NCI-H2081 treated with DMSO at 0.1 percent for 48 hours (cell line): ENCODE measurements around the gene LDLRAD3.

Experiments used
- DNase-seq: peaks from one replicate; lab custom pipeline; 2025; lab: John Stamatoyannopoulos, UW

The LDLRAD3 gene

DNA sequence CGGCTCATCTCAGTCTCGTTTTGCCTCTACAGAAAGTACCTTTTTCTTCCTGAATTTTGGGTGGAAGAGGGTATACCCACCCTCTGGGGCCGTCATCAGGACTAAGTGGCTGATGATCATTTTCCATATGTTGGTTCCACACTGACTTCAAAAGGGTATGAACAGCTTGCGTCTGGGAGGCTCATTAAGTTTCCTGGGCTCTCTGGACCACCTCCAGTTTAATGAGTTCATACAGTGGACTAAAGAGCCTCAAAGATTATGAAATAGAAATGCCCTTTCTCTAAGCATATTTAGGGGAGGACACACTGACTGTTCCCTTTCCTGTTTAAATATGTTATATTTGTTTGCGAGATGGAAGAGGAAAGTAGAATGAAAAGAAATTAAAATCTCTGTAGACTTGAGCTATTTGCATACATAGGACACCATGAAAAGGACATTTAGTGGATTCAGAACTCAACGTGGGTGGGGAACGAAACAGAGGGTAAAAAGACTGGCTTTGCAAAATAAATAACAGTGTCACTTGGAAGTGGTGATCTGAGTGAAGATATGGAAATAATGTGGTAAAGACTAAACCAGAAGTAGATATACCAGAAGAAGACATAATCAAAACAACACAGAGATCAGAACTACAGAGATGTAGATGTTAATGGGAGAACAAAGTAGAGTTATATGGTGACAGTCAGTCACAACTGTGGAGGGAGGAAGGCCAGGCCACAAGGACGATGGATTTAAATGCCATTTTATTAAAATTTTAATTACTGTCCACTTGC, 18.7 kb downstream of the LDLRAD3 start:
- DNase-seq, result no peak

DNA sequence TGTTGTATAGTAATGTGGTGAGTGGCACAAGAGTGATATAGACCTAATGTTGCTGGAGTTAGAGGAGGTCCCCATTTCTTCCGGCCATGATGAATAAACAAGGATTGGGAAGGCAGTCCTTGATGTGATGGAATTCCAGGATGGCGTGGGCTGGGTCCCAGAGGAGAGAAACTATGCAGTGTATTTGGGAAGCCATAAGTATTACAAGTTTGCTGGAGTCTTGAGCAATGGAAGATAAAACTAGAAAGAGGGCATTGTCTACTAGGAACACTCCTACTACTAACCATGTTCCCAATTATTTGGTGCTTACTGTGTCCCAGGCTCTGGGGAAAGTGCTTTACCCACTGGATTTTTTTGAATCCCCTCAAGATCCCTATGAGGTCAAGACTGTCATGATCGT, 20.0 kb downstream of the LDLRAD3 start:
- DNase-seq, result no peak

- DNase-seq, result no peak
These were observed 21.0 kb downstream of the LDLRAD3 start for GRCh38 chr11:35964841-35965240.

GRCh38 chr11:35967042-35967441, 23.2 kb downstream of the LDLRAD3 start:
- DNase-seq, result no peak

DNA sequence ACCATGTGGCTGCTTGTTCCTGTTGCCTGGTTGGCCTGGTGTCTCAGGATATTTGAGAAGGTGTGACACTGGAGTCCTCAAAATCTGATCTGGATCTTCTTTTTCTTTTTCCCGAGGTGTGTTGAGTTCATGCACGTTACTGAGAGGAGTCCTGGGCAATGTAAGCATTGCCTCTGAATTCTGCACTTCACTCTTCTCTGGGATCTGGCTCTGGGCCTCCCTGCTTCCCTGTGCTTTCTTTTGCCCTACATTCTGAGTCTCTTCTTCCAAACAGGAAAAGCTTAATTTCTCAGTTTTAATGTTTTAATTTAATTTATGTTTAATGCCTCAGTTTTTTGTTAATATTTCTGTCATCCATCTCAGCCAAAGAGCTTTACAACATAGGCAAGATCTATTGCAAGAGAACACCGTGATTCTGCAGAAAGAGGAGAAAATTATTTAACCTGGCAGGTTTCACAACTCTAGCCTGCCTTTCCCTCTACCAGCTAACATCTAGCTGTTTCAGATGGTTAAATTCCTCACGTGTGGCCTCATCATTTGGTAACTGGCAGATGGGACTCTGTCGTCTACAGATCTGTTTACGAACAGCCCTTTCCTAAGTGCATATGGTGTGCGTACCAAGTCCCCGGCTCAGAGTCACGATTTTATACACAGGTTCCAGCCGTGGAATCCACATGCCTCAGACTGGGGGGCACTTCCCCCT, 24.7 kb downstream of the LDLRAD3 start:
- DNase-seq, result no peak

GRCh38 chr11:35969089-35970042, 25.5 kb downstream of the LDLRAD3 start:
- DNase-seq, result no peak

- no peak for DNase-seq
These were observed 26.6 kb downstream of the LDLRAD3 start for GRCh38 chr11:35970445-35970844.

GRCh38 chr11:35971841-35972422, 28.1 kb downstream of the LDLRAD3 start:
- DNase-seq, result no peak

GRCh38 chr11:35974882-35975589, 31.2 kb downstream of the LDLRAD3 start:
- DNase-seq, result no peak

GRCh38 chr11:35976434-35976833, 32.6 kb downstream of the LDLRAD3 start:
- no peak for DNase-seq

- DNase-seq, result no peak
These were observed 34.3 kb downstream of the LDLRAD3 start for GRCh38 chr11:35978183-35978582.

GRCh38 chr11:35978891-35979290, 35.0 kb downstream of the LDLRAD3 start:
- no peak for DNase-seq

GRCh38 chr11:35980686-35981390, 37.0 kb downstream of the LDLRAD3 start:
- DNase-seq, result no peak

GRCh38 chr11:35981581-35981980, 37.7 kb downstream of the LDLRAD3 start:
- no peak for DNase-seq

DNA sequence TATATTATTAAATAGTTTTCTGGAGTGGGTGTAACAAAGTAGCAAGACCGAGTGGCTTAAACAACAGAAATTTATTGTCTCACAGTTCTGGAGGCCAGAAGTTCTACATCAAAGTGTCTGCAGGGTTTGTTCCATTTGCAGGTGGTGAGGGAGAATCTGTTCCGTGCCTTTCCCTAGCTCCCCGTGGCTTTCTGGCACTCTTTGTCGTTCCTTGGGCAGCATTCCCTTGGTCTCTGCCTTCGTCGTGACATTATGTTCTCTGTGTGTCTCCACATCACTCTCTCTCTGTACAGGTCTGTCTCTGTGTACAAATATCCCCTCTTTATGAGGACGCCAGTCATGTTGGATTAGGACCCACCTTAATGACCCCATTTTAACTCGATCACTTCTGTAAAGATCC, 38.2 kb downstream of the LDLRAD3 start:
- no peak for DNase-seq

GRCh38 chr11:35983981-35984380, 40.1 kb downstream of the LDLRAD3 start:
- no peak for DNase-seq

DNA sequence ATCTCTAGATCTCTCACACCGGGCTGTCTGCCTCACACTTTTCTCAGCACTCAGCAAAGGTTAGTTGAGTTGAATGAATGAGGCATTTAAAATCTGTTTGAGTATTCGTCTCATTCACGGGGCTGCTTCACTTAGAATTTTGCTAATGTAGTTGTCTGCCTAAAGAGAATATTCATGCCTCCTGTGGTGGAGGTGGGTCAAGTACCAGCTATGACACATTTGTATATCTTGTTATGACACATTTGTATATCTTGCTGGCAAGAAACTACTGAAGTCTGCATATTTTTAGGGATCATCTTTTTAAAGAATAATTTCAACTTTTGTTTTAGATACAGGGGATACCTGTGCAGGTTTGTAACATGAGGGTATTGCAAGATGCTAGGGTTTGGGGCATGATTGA, 43.1 kb downstream of the LDLRAD3 start:
- DNase-seq, result no peak

DNA sequence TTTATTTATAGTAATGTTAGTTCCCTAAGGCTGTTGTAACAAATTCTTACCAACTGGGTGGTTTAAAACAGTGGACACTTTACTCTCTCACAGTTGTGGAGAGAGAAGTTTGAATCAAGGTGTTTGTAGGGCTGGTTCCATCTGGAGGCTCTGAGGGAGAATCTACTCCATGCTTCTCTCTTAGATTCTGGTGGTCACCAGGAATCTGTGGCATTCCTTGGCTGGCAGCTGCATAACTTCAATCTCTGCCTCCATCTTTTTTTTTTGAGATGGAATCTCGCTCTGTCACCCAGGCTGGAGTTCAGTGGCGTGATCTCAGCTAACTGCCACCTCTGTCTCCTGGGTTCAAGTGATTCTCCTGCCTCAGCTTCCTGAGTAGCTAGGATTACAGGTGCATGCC, 46.3 kb downstream of the LDLRAD3 start:
- DNase-seq, result no peak

GRCh38 chr11:35990816-35991215, 47.0 kb downstream of the LDLRAD3 start:
- no peak for DNase-seq

GRCh38 chr11:35992548-35992947, 48.7 kb downstream of the LDLRAD3 start:
- no peak for DNase-seq

DNA sequence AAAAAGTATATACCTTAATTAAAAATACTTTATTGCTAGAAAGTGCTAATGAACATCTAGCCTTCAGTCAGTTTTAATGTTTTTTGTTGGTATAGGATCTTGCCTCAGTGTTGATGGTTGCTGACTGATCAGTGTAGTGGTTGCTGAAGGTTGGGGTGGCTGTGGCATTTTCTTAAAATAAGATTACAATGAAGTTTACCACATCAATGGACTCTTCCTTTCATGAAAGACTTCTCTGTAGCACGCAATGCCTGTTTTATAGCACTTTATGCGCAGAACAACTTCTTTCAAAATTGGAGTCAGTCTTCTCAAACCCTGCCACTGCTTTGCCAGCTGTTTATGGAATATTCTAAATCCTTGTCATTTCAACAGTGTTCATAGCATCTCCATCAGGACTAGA, 50.6 kb downstream of the LDLRAD3 start:
- DNase-seq, result no peak
